ENCODE measurements around the gene KRR1. TPM values are rescaled to one million over a fixed set of nuclear protein-coding genes. Genes with fewer than 3 reads are reported as not detected.

Gene KRR1
- total RNA-seq, 4 donors from 2014 or later, result 16.5 to 34.7 (median 22.2) TPM

- H3K27ac ChIP-seq, result no peak overlapping the region
- no peaks in the 10 kb centered on the region for H3K36me3 ChIP-seq
- H3K4me3 ChIP-seq, result no peak overlapping the region
- WGBS, 2 donors, result 73 to 80% methylated on average over 2 of the region's 2 CpGs
- no peaks in the 10 kb centered on the region for H3K9me3 ChIP-seq
- TF ChIP-seq CTCF (IDR thresholded peaks at IDR 0.05), result no peak
- TF ChIP-seq POLR2A (IDR thresholded peaks at IDR 0.05), result no peak
- TF ChIP-seq EP300 (IDR thresholded peaks at IDR 0.05), result no peak
- H3K27me3 ChIP-seq, result no peaks in the 10 kb centered on the region
- DNase-seq (ENCODE audit: low spot score in 2 of 2), result no peak
- H3K4me1 ChIP-seq, result no peaks in the 10 kb centered on the region
Observed at GRCh38 chr12:75539889-75540288, 28.5 kb upstream of the KRR1 start.

- 63 to 74% methylated on average over 2 of the region's 2 CpGs for WGBS, 2 donors
- TF ChIP-seq EP300 (IDR thresholded peaks at IDR 0.05) (no peak), POLR2A (IDR thresholded peaks at IDR 0.05) (no peak), CTCF (IDR thresholded peaks at IDR 0.05) (no peak)
- H3K9me3 ChIP-seq, result no peaks in the 10 kb centered on the region
Observed at GRCh38 chr12:75533239-75533638, 21.8 kb upstream of the KRR1 start.

DNA sequence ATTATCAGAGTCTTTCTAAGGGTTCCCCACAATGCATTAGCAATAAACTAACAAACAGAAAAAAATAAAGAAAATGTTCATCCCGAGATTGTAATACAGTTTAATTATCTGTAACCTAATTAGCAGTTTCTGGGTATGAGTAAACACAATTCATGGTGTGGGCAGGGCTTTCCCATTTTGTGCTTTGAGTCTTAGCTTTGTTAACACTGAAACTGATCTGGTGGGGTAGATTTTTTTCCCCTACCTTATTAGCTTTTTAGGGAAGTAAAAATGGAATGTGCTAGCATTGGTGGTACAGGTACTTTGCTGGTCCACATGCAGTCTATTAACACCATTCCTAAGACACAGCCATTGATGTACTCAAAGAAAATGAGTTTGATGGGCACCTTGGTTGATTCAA is 18.4 kb upstream of the KRR1 start:
- no peak for TF ChIP-seq POLR2A (IDR thresholded peaks at IDR 0.05)
- TF ChIP-seq CTCF (IDR thresholded peaks at IDR 0.05), result no peak
- no peak for TF ChIP-seq EP300 (IDR thresholded peaks at IDR 0.05)
- H3K27me3 ChIP-seq, result no peaks in the 10 kb centered on the region
- 68 to 90% methylated on average over 1 of the region's 1 CpG for WGBS, 2 donors
- peaks cover 0 to 6% (median 0%) of the 10 kb centered on the region in 4 donors for H3K4me1 ChIP-seq
- no peaks in the 10 kb centered on the region for H3K36me3 ChIP-seq
- H3K27ac ChIP-seq, result no peak overlapping the region
- H3K9me3 ChIP-seq, result no peaks in the 10 kb centered on the region
- no peak overlapping the region for H3K4me3 ChIP-seq
- no peak for DNase-seq (ENCODE audit: low spot score in 2 of 2)

More at GRCh38 chr12:75533239-75533638, 21.8 kb upstream of the KRR1 start:
- no peak overlapping the region for H3K4me3 ChIP-seq
- no peak overlapping the region for H3K27ac ChIP-seq
- H3K27me3 ChIP-seq, result no peaks in the 10 kb centered on the region
- no peak for DNase-seq (ENCODE audit: low spot score in 2 of 2)
- H3K4me1 ChIP-seq, result no peaks in the 10 kb centered on the region
- H3K36me3 ChIP-seq, result no peaks in the 10 kb centered on the region

GRCh38 chr12:75529316-75529715 is 17.9 kb upstream of the KRR1 start:
- H3K27ac ChIP-seq, result no peak overlapping the region
- H3K27me3 ChIP-seq, result no peaks in the 10 kb centered on the region
- no peak for TF ChIP-seq EP300 (IDR thresholded peaks at IDR 0.05)
- no peak for TF ChIP-seq CTCF (IDR thresholded peaks at IDR 0.05)
- no peak for TF ChIP-seq POLR2A (IDR thresholded peaks at IDR 0.05)
- no peaks in the 10 kb centered on the region for H3K36me3 ChIP-seq
- H3K9me3 ChIP-seq, result no peaks in the 10 kb centered on the region
- peaks cover 0 to 6% (median 0%) of the 10 kb centered on the region in 4 donors for H3K4me1 ChIP-seq
- H3K4me3 ChIP-seq, result no peak overlapping the region
- 94 to 100% methylated on average over 1 of the region's 1 CpG for WGBS, 2 donors
- DNase-seq (ENCODE audit: low spot score in 2 of 2), result no peak

DNA sequence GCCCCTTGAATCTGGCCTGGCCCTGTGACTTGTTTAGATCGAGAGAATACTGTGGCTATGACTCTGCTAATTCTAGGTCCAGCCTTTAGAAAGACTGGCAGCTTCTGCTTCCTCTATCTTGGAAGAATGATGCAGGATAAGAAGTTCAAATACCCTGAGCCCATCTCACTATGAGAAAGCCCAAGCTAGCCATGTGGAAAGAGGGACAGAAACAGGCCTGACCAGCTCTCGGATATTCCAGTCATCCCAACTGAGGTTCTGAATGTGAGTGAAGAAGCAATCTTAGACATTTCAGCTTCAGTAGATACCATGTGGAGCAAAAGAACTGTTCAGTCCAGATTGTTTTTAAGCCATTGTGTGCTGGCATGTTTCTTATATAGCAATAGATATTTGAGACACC is 17.3 kb upstream of the KRR1 start:
- Histone ChIP-seq H3K27me3 (no peaks in the 10 kb centered on the region), H3K27ac (no peak overlapping the region), H3K36me3 (no peaks in the 10 kb centered on the region), H3K4me1 (peaks cover 0 to 6% (median 0%) of the 10 kb centered on the region in 4 donors), H3K4me3 (no peak overlapping the region), H3K9me3 (no peaks in the 10 kb centered on the region)
- 69 to 95% methylated on average over 2 of the region's 2 CpGs for WGBS, 2 donors
- DNase-seq (ENCODE audit: low spot score in 2 of 2), result no peak
- TF ChIP-seq POLR2A (IDR thresholded peaks at IDR 0.05), result no peak
- no peak for TF ChIP-seq EP300 (IDR thresholded peaks at IDR 0.05)
- TF ChIP-seq CTCF (IDR thresholded peaks at IDR 0.05), result no peak
